GM21515 (cell line): ENCODE results near the gene WNT3A.

Experiments used
- ATAC-seq: cut with Tn5 transposase; IDR thresholded peaks from one replicate; pipeline ENCODE4 v1.9.1; 2021; ENCODE audit not compliant: unreplicated experiment

WNT3A gene

GRCh38 chr1:228096416-228097332 lies 89.9 kb downstream of the WNT3A start:
- ATAC-seq = no peak

DNA sequence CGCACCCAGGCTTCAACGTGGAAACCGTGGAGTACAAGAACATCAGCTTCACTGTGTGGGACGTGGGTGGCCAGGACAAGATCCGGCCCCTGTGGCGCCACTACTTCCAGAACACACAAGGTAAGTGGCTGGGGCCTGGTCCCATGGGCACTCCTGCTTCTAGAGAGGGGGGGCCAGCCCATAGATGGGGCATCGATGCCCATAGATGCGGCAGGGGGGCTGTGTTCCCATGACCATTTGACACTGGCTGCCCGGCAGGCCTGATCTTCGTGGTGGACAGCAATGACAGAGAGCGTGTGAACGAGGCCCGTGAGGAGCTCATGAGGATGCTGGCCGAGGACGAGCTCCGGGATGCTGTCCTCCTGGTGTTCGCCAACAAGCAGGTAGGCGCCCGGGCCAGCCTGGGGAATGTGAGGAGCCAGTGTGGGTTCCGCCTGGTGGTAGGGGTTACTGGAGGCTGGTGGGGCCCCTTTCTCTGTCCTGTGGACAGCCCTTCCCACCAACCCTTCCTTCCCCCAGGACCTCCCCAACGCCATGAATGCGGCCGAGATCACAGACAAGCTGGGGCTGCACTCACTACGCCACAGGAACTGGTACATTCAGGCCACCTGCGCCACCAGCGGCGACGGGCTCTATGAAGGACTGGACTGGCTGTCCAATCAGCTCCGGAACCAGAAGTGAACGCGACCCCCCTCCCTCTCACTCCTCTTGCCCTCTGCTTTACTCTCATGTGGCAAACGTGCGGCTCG lies 90.7 kb downstream of the WNT3A start:
- no peak for ATAC-seq

DNA sequence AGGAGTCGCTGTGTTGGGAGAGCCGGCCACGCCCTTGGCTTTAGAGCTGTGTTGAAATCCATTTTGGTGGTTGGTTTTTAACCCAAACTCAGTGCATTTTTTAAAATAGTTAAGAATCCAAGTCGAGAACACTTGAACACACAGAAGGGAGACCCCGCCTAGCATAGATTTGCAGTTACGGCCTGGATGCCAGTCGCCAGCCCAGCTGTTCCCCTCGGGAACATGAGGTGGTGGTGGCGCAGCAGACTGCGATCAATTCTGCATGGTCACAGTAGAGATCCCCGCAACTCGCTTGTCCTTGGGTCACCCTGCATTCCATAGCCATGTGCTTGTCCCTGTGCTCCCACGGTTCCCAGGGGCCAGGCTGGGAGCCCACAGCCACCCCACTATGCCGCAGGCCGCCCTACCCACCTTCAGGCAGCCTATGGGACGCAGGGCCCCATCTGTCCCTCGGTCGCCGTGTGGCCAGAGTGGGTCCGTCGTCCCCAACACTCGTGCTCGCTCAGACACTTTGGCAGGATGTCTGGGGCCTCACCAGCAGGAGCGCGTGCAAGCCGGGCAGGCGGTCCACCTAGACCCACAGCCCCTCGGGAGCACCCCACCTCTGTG lies 91.6 kb downstream of the WNT3A start:
- no peak for ATAC-seq

GRCh38 chr1:228099331-228099732 lies 92.5 kb downstream of the WNT3A start:
- no peak for ATAC-seq

DNA sequence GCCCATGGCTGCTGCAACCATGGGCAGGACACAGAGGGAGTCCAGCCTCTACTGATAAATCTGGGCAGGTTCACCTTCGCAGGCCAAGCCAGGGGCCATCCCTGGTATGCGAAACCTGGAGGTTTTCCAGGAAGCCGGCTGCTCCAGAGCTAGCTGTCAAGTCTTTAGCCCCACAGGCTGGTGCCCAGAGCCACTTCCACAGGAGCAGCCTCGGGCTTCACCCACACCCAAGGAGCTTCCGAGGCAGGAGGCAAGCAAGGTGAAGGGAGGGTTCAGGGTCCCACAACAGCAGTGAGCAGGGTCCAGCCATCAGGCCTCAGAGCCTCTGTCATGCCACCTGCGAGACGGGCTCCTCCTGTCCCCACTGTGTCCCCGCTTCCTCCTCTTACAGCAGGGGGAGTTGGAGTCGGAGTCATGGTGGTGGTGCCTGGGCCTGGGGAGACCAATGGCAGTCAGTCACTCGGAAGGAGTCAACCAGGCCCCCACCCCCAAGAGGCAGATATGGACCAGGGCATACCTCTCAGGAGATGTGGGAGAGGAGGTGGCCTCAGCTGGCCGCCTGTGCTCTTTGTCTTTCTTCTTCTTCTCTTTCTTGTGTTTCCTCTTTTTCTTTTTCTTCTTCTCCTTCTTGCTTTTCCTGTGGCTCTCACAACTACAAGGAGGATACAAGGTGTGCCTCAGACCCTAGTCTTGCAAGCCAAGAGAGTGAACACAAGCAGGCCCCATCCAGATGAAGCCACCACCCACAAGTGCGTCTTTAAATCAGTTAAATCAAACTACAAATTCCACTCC lies 94.2 kb downstream of the WNT3A start:
- no peak for ATAC-seq

GRCh38 chr1:228101614-228101993 lies 94.8 kb downstream of the WNT3A start:
- ATAC-seq = no peak

- no peak for ATAC-seq
Measured at GRCh38 chr1:228101994-228102790, 95.4 kb downstream of the WNT3A start.

DNA sequence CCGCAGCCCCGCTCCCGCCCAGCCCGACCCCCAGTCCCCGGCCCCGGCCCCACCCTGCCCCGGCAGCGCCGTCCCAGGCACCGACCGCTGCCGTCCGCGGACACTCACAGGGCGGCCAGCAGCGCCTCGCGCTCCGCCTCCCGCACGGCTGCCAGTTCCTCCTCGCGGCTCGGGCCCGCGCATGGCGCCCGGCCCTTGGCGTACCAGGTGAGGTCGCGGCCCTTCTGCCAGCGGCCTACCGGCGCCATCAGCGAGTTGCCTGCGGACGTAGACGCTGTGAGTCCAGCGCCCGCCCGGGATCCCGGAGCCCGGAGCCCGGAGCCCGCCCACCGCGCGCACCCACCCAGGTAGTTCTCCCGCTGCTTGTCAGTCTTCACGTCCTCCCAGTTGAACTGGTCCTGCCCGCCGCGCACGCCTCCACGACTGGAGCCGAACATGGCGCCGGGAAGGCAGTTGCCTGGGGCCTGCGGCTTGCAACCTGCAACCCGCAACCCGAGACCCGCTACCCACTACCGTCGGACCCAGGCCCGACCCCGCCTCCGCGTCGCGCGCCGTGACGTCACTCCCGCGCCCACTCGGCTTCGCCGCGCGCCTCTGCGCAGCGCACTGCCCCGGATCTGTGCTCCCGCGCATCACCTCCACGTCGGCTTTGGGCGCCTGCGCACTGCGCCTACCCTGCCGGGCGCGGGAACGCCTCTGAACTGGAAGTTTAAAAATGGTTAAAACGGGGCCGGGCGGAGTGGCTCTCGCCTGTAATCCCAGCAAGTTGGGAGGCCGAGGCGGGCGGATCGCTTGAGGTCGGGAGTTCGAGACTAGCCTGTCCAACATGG lies 96.2 kb downstream of the WNT3A start, which contains the start of gene C1orf35:
Gene C1orf35, minus strand, starts transcription at position 535 of the 830 bp plus-strand sequence. Its CDS starts 98 bp downstream, at position 437.
- ATAC-seq = peak; percentile 68

DNA sequence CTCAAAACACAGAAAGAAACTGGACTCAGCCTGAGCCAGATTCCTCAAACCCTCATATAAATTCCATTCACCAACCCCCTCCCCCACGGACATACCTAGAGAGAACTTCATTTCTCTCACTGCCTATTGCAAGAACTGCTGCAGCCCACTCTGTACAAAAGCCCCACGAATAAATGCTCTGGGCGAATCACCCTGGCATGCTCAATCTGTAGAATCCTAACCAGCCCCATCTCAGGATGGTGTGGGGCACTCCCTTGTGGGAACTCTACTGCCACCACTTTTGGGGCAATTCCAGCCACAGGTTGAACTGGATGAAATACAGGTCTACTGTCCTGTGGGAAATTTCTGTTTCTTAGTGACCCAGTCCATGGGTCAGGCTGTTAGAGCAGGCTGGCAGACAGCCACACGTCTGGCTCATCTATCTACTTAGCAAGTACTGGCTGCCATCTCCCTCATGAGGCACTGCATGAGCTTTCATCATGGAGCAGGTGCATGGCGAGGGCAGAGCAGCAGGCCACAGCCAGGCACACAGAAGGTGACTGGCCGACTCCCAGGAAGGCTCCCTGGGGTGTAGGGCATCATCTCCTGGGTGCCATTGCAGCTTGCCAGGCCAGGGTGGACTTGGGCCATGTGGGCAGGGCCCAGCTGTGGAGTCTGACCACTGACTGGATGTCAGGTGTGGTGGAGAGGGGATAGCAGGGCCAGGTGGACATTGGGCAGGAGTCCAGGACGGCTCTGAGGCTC lies 97.9 kb downstream of the WNT3A start:
- ATAC-seq = no peak

DNA sequence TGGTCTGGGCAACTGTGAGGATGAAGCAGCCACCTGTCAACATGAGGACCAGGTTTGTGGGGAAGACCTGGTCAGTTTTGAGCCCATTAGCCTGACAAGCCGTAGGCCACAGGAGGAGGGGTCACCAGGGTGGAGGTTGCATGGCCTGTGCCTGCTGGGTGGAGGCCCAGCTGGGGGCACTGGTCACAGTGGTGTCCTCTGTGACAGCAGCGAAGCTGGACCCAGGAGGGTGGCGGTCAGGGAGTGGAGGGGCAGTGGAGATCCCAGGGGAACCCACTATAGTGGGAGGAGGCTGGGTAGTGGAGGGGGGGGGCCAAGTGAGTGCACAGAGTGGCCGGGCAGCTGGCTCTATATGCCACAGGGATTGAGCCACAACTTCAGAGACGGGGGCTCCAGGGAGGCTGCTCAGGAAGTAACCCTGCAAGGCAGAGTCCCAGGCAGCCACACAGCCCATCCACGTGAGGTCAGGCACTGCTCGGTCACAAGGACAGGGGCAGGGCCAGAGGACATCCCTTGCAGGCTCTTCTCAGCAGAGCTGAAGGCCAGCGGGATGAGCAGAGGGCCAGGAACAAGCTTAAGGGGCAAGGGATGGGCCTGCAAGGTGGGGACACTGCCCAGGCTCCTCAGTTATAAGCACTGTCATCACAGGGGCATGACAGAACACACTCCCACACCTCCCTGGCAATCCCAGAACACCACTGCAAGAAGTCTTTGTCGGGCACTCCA lies 98.6 kb downstream of the WNT3A start:
- no peak for ATAC-seq

GRCh38 chr1:228105996-228106799 lies 99.4 kb downstream of the WNT3A start:
- no peak for ATAC-seq

- no peak for ATAC-seq
Measured at GRCh38 chr1:228106800-228107054, 99.9 kb downstream of the WNT3A start.

- no peak for ATAC-seq
Measured at GRCh38 chr1:228107636-228108035, 100.8 kb downstream of the WNT3A start.

DNA sequence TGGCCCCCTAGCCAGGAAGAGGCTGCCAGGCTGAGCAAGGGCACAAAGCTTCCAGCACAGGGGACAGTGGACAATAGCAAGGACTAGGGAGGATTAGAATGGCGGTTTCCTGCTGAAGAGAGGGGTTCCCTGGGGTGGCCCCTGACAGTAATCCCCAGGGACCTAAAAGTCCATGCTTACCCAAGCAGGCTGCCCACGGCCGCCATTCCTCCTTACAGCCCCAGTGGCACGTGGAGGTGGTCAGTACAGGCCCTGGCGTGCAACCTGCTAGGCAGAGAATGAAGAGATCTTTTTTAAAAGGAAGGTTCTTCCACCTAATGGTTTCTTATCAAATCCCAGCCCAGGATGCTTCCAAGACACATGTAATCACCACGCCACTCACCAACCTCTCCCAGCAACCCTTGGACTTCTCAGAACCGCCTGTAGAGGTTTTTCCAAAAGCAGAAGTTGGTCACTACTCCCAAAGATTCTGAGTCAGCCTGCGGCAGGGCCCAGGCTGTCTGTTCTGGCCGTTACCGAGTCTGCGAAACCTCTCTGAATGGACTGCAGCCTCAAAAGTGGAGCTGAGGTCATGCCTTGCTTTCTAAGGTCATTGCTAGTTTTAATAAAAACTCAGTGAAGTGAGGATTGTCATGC lies 101.4 kb downstream of the WNT3A start:
- ATAC-seq = no peak

DNA sequence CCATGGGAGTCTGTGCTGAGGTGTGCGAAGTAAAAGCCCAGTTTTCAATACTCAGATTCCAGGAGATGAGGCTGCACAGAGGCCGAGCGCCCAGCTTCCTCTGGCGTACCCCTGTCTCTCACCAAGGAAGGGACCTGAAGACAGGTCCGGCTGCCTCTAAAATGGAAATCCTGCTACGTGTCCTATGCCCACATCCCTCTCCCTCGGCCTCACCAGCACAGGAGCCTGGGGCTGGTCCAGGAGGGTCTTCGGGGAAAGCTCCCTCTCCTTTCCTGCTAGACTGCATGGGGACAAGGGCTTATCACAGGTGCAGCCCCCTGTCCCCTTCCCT lies 101.9 kb downstream of the WNT3A start:
- ATAC-seq = no peak

DNA sequence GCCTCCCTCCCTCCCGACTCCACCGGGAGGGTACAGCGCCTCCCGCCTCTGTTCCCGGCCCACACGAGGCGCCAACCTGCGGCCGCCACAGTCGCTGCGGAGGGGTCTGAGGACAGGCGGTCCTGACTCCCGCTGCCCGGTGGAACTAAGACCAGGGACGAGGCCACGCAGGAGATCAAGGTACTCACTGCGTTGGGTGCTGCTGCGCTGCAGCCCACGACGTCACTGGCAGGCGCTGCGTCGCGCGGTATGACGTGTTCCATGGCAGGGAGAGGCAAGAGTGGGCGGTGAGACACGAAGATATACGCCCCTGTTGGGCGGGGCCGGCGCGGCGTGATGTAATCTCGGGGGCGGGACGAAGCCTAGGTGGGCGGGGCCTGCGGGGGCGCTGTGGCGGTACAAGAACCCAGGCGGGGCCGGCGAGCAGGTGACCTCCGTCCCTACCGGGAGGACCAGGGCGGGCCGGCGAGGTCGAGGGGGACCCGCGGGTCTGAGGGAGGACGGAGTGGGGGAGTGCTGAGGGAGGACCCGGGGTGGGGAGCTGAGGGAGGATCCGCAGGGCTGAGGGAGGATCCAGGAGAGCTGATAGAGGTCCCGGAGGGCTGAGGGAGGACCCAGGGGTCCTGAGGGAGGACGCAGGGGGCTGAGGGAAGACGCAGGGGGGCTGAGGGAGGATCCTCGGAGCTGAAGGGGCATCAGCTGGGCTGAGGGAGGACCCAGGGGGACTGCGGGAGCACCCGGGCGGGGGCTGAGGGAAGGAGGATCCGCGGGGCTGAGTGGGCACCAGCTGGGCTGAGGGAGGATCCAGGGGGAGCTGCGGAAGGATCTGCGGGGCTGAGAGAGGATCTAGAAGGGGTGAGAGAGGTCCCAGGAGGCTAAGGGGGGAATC lies 102.5 kb downstream of the WNT3A start, which contains the start of gene MRPL55:
Gene MRPL55, minus strand, starts transcription at position 227 of the 889 bp plus-strand sequence. CDS start 1,039 bp downstream, outside the sequence.
- peak; percentile 90 for ATAC-seq
